MV-4-11 (cell line): ENCODE data around the gene TLCD3A.
"Not testable (repeated sequence)": the region's sequence is repeated elsewhere in the genome, so short reads cannot be mapped to it uniquely, and the experiment has no call there.

Source experiments
- DNase-seq: peaks from one replicate; lab custom pipeline; 2025; lab: John Stamatoyannopoulos, UW

Gene TLCD3A

GRCh38 chr17:732067-732901, at the start of gene TLCD3A:
Gene TLCD3A, plus strand, starts transcription at chr17:732596. Its CDS starts 52 bp downstream, at chr17:732648.
- DNase-seq, result no peak

- DNase-seq, result no peak
These were observed 49.4 kb upstream of the TLCD3A start for GRCh38 chr17:683040-683439.

GRCh38 chr17:683499-684254, 48.7 kb upstream of the TLCD3A start:
- no peak for DNase-seq

- DNase-seq, result no peak
These were observed 47.4 kb upstream of the TLCD3A start for GRCh38 chr17:685006-685405.

GRCh38 chr17:688100-688989, 44.1 kb upstream of the TLCD3A start:
- DNase-seq, result peak; percentile 77

- peak; percentile 40 for DNase-seq
These were observed 42.7 kb upstream of the TLCD3A start for GRCh38 chr17:689556-690275.

GRCh38 chr17:690361-690760, 42.0 kb upstream of the TLCD3A start:
- no peak for DNase-seq

GRCh38 chr17:691423-691822, 41.0 kb upstream of the TLCD3A start:
- DNase-seq, result no peak

GRCh38 chr17:692116-692515, 40.3 kb upstream of the TLCD3A start:
- no peak for DNase-seq

GRCh38 chr17:693791-694638, 38.4 kb upstream of the TLCD3A start:
- DNase-seq, result no peak

GRCh38 chr17:696369-696768, 36.0 kb upstream of the TLCD3A start:
- DNase-seq, result no peak

GRCh38 chr17:697682-698081, 34.7 kb upstream of the TLCD3A start:
- no peak for DNase-seq

GRCh38 chr17:698096-698495, 34.3 kb upstream of the TLCD3A start:
- not testable (repeated sequence) for DNase-seq

- no peak for DNase-seq
These were observed 33.1 kb upstream of the TLCD3A start for GRCh38 chr17:699345-699744.

GRCh38 chr17:700504-701094, 31.8 kb upstream of the TLCD3A start:
- peak; percentile 34 for DNase-seq

GRCh38 chr17:703081-703875, 29.1 kb upstream of the TLCD3A start:
- no peak for DNase-seq

- no peak for DNase-seq
These were observed 28.1 kb upstream of the TLCD3A start for GRCh38 chr17:704111-704864.

GRCh38 chr17:705011-705410, 27.4 kb upstream of the TLCD3A start:
- no peak for DNase-seq

GRCh38 chr17:705863-706262, 26.5 kb upstream of the TLCD3A start:
- no peak for DNase-seq
